NCI-H1105 (cell line): Measurements from ENCODE around the gene MAP3K13.

Experiments used
- DNase-seq: peaks from one replicate; lab custom pipeline; 2025; lab: John Stamatoyannopoulos, UW

MAP3K13 gene

DNA sequence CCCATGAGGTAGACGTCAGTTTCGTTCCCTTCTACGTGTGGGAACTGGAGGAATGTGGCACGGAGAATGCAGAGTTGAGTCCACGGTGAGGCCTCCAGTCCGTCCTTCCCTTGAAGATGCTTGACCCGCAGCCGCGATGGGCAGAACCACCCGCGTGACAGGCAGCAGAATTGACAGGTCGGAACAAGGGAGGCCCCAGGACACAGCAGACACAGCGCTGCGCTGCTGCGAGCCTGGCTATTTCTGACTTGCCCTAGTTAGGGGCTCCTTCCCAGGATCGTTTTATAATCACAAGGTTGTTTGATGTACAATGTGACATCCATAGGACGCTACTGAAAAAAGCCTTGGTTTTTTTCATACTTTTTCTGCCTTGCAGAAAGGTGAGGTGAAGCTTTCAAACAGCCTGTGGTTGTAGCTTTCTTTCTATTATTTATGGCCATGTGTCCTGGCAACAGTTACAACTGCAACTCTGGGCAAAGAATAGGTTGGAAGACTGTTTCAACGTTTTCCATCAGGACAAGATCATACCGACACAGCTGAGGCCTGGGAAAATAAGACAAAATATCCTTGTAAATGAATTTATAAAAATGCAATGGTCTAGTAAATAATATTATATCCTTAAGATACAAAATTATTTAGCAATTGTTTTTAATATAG lies 145.5 kb downstream of the MAP3K13 start:
- DNase-seq = no peak

- no peak for DNase-seq
These were observed 148.8 kb downstream of the MAP3K13 start for GRCh38 chr3:185511711-185512110.

DNA sequence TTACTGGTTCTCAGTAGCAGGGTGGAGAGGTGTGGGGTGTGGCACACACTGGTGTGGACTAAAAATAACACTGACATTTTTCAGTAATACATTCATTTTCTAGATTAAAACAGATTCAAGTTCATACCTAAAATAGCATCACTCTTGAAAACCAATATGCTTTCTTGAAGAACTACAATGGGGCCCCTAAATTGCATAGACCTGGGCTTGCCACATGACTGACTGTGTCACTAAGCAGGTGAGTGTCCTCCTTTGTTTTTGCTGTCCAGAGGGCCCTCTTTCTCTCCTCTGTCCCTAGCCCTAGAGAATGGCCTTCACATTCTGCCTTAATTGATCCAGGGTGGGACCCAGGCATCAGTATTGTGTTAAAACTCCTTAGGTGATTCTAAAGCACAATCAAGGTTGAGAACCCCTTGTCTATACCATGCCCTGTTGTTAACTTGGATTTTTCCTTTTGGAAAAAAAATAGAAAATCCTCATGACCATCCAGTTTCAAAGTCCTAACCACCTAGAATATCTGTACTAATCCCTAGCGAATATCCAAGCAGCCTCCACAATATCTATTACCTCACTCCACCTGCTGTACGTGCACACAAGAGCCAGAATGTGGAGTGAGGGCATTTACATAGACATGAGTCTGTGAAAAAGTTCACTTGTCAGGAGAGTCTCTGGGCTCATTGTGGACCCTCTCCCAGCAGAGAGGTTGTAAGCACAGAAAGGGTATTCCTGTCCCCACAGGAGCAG lies 154.6 kb downstream of the MAP3K13 start:
- DNase-seq = no peak

GRCh38 chr3:185519021-185519420 lies 156.1 kb downstream of the MAP3K13 start:
- no peak for DNase-seq

DNA sequence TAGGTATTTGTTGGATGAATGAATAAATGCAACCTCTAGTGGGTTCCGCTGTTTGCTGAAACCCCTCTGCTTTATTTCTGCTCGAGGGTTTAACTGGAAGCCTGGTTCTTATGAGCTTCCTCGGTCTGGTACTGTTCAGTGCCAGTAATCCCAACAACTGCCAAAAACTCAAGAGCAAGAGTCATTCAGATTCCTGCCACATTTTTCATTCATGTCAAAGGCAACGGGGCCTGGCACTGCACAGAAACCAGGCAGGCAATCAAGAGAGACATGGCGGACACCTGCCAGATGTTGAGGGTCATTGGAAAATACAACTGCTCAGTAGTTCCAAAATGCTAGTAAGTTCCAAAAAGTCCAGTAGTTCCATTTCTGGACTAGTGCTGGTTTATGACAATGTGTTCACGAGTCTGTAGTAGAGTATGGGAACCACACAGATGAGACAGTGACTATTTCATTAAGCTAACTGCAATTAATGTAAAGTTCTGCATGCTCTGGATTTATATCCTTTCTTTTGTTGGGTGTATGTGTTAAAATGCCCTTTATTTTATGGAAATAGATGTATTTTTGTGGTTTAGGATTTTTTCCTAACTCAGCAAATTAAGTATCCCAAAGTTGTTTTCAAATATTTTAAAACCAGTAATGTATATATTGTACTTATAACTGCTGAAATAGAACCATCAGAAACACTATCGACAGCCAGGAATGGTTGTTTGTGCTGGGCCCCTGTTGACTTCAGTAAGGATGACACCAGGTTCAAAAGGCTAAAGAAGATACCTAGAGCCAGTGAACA lies 158.6 kb downstream of the MAP3K13 start:
- no peak for DNase-seq

DNA sequence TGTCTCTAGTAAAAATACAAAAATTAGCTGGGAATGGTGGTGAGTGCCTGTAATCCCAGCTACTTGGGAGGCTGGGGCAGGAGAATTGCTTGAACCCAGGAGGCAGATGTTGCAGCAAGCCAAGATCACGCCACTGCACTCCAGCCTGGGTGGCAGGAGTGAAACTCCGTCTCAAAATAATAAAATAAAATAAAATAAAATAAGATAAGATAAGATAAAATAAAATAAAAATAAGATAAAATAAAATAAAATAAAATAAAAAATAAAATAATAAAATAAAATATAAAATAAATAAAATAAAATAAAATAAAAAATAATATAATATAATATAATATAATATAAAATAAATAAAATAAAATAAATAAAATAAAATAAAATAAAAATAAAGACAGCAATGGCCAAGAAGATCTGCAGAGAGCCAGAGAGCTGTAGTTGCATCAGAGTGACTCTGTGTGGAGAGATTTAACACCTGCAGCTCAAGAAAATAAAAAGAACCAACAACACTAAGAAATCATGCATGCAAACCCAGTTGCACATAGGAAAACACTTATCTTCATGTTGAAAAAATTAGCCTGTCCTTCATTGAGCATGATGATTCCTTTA lies 163.5 kb downstream of the MAP3K13 start:
- no peak for DNase-seq

GRCh38 chr3:185527364-185527763 lies 164.4 kb downstream of the MAP3K13 start:
- DNase-seq = no peak

DNA sequence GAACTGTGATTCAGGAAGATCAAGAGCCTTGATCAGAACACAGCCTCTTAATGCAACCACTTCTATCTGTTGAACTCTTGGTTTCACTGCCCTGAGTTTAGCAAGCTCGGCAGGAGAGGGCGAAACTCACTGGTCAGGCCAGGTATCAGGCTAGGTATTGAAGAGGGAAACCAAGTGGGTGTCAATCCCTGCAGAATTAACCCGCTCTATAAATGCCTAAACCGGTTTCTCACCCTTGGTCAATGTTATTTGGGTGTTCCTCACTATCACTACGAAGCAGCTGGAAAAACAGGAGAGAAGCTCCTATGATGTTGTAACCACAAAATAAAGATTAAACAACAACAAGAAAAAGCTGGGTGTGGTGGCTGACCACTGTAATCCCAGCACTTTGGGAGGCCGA lies 165.6 kb downstream of the MAP3K13 start:
- no peak for DNase-seq

DNA sequence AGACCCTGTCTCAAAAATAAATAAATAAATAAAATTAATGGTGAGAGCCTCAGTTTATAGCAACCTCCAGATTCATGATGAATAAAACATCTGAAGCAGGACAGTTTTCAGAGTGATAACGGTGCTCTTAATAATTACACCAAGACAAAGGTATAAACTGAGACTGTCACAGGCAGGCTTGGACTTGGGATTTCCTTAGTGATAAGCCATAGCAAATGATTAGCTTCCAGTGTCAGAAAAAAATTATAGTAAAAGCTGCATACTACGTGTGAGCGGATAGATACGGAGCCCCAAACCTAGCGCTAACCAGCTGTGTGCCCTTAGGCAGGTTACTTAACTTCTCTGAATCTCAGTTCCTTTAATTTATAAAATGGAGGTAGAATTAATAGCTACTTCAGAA lies 167.9 kb downstream of the MAP3K13 start:
- DNase-seq = no peak

DNA sequence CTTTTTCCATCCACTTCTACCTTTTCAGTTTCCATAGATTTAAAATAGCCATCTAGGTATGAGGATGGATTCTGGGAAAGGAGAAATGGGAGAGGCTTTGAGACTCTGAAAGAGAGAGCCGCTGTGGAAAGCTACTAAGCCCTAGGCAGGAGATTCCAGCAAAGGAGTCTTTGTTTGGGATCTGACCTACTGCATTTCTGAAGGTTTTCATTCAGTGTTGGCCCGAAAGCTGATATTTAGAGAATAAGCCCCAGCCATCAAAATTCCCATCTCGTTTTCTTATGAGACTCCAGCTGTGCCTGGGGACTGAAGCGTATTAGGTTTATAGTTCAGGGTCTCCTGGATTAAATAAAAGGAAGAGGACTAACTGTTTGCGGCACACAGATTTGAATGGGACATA lies 170.0 kb downstream of the MAP3K13 start:
- no peak for DNase-seq

- DNase-seq = no peak
These were observed 171.6 kb downstream of the MAP3K13 start for GRCh38 chr3:185534511-185534910.

DNA sequence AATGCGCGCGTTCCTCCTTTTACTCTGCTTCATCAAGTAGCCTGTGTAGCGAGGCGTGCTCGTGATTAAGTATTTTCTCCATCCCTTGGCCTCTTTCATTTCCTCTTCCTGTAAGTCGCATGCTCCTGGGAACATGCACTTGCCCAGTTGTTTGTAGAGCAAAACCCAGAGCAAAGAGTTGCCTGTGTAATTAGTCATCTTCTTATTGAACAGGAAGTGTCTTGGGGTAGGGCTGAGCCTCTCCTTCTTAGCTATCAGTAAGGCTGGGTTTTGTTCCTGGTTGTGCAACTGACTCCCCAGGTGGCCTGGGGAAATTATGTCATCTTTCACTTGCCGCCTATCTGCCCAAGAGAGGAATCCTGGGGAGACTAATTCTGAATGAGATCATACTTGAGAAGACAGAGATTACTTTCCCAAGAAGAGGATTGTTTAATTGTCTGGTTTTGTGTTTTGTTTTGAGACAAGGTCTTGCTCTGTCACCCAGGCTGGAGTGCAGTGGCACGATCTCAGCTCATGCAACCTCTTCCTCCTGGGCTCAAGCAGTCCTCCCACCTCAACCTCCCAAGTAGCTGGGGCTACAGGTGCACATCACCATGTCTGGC lies 174.5 kb downstream of the MAP3K13 start:
- DNase-seq = no peak
